Measurements from ENCODE around the gene CYTH2.

DNA sequence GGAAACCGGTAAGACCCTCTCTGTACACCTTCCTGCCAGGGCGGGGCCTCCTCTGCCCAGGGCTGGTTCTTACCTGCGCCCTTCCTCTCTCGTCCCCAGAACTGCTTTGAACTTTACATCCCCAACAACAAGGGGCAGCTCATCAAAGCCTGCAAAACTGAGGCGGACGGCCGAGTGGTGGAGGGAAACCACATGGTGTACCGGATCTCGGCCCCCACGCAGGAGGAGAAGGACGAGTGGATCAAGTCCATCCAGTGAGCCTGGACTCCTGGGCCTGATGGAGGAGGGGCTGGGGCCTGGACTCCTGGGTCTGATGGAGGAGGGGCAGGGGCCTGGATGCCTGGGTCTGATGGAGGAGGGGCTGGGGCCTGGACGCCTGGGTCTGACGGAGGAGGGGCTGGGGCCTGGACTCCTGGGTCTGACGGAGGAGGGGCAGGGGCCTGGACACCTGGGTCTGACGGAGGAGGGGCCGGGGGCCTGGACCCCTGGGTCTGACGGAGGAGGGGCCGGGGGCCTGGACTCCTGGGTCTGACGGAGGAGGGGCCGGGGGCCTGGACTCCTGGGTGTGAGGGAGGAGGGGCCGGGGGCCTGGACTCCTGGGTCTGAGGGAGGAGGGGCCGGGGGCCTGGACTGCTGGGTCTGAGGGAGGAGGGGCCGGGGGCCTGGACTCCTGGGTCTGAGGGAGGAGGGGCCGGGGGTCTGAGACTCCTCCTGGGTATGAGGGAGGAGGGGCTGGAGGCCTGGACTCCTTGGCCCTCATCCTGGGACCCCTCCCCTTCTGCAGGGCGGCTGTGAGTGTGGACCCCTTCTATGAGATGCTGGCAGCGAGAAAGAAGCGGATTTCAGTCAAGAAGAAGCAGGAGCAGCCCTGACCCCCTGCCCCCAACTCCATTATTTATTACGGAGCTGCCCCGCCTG, 9.4 kb downstream of the CYTH2 start:
- TF ChIP-seq, protein P1, sequence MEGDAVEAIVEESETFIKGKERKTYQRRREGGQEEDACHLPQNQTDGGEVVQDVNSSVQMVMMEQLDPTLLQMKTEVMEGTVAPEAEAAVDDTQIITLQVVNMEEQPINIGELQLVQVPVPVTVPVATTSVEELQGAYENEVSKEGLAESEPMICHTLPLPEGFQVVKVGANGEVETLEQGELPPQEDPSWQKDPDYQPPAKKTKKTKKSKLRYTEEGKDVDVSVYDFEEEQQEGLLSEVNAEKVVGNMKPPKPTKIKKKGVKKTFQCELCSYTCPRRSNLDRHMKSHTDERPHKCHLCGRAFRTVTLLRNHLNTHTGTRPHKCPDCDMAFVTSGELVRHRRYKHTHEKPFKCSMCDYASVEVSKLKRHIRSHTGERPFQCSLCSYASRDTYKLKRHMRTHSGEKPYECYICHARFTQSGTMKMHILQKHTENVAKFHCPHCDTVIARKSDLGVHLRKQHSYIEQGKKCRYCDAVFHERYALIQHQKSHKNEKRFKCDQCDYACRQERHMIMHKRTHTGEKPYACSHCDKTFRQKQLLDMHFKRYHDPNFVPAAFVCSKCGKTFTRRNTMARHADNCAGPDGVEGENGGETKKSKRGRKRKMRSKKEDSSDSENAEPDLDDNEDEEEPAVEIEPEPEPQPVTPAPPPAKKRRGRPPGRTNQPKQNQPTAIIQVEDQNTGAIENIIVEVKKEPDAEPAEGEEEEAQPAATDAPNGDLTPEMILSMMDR (IDR thresholded peaks at IDR 0.05), result no peak
- no peak for TF ChIP-seq POLR2A (IDR thresholded peaks at IDR 0.05)
